ENCODE results near the gene DCC. TPM values are rescaled to one million over a fixed set of nuclear protein-coding genes. Genes with fewer than 3 reads are reported as not detected.

Gene DCC
- total RNA-seq, 1 donor from 2014 or later, result not detected

DNA sequence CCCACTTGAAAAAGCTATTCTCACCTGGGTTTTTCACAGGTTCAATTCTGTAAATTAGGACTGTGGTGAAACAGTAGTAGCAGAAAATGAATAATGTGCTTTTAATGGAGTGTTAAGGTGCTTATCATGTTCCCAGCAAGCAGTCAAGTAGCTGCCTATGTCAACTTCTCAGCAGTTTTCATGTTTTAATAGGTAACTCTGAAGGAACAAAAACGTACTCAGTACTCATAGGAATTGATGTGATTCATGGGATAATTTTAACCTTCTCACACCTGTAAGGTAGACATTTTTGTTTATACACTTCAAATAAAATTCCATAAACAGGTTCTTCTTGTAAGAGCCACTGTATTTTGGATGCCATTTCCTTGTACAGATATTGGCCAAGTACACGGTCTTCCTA lies 1082.9 kb downstream of the DCC start:
- TF ChIP-seq, protein P1, sequence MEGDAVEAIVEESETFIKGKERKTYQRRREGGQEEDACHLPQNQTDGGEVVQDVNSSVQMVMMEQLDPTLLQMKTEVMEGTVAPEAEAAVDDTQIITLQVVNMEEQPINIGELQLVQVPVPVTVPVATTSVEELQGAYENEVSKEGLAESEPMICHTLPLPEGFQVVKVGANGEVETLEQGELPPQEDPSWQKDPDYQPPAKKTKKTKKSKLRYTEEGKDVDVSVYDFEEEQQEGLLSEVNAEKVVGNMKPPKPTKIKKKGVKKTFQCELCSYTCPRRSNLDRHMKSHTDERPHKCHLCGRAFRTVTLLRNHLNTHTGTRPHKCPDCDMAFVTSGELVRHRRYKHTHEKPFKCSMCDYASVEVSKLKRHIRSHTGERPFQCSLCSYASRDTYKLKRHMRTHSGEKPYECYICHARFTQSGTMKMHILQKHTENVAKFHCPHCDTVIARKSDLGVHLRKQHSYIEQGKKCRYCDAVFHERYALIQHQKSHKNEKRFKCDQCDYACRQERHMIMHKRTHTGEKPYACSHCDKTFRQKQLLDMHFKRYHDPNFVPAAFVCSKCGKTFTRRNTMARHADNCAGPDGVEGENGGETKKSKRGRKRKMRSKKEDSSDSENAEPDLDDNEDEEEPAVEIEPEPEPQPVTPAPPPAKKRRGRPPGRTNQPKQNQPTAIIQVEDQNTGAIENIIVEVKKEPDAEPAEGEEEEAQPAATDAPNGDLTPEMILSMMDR (IDR thresholded peaks at IDR 0.05), result no peak
- Mint-ChIP-seq H3K4me1 (ENCODE audit: low read depth) (no peaks in the 10 kb centered on the region), H3K27me3 (ENCODE audit: low read depth) (no peaks in the 10 kb centered on the region), H3K27ac (ENCODE audit: unreplicated experiment) (no peak overlapping the region), H3K9me3 (ENCODE audit: low read depth) (no peaks in the 10 kb centered on the region), H3K36me3 (ENCODE audit: low read depth) (no peaks in the 10 kb centered on the region), H3K4me3 (ENCODE audit: unreplicated experiment) (no peak overlapping the region)
- DNase-seq (ENCODE audit: low spot score), result no peak

DNA sequence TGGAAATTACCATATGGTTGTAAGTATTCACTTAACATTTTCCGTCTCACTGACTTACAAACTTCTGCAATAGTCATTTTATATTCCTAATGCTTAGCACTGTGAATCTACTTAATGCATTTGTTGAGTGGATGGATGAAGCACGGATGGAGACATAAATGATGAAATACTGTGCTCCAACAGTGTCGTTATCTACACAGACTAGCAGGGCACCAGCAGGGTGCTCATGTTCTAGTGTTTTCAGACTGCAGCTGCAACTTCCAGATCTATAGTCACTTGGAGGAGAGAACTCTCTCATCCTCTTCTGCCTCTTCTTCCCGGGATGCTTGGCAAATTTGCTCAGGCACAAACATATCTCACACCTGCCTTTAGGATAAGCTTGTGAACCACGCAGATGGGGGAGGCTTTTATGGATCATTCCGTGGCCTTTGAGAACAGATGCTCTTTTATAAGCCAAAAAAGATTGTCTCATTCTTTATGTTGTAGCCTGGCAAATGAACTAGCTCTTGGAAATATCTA lies 1086.7 kb downstream of the DCC start:
- no peaks in the 10 kb centered on the region for H3K4me1 Mint-ChIP-seq (ENCODE audit: low read depth)
- TF ChIP-seq, protein P1 (IDR thresholded peaks at IDR 0.05), result no peak
- H3K27me3 Mint-ChIP-seq (ENCODE audit: low read depth), result no peaks in the 10 kb centered on the region
- H3K9me3 Mint-ChIP-seq (ENCODE audit: low read depth), result no peaks in the 10 kb centered on the region
- H3K27ac Mint-ChIP-seq (ENCODE audit: unreplicated experiment), result no peak overlapping the region
- no peak for DNase-seq (ENCODE audit: low spot score)
- H3K4me3 Mint-ChIP-seq (ENCODE audit: unreplicated experiment), result no peak overlapping the region
- H3K36me3 Mint-ChIP-seq (ENCODE audit: low read depth), result no peaks in the 10 kb centered on the region

DNA sequence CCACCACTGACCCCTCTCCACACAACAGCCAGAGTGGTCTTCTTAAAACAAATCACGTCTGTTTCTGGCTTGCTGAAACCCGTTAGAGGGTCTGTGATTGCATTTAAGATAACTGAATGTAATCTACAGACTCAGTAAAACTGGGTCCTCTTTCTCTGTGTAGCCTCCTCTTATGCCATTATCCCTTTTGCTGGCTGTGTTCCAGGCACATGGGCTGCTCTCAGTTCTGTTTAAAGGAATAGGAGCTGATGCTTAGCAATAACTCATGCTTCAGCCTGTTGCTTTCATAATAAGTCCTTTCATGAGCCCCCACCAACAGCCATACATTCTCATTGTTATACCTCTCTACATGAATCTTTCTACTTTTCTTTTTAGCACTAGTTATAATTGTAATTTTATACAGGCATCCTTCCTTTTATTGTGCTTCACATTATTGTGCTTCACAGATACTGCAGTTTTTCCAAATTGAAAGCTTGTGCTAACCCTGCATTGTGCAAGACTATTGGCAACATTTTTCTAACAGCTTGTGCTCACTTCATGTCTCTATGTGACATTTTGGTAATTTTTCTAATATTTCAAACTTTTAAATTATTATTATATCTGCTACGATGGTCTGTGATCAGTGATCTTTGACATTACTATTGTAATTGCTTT lies 1101.9 kb downstream of the DCC start:
- TF ChIP-seq, protein P1 (IDR thresholded peaks at IDR 0.05), result no peak
- no peak for DNase-seq (ENCODE audit: low spot score)
- Mint-ChIP-seq H3K4me1 (ENCODE audit: low read depth) (no peaks in the 10 kb centered on the region), H3K36me3 (ENCODE audit: low read depth) (no peaks in the 10 kb centered on the region), H3K9me3 (ENCODE audit: low read depth) (peaks cover 3% of the 10 kb centered on the region), H3K27me3 (ENCODE audit: low read depth) (peaks cover 2% of the 10 kb centered on the region), H3K4me3 (ENCODE audit: unreplicated experiment) (no peak overlapping the region), H3K27ac (ENCODE audit: unreplicated experiment) (no peak overlapping the region)

DNA sequence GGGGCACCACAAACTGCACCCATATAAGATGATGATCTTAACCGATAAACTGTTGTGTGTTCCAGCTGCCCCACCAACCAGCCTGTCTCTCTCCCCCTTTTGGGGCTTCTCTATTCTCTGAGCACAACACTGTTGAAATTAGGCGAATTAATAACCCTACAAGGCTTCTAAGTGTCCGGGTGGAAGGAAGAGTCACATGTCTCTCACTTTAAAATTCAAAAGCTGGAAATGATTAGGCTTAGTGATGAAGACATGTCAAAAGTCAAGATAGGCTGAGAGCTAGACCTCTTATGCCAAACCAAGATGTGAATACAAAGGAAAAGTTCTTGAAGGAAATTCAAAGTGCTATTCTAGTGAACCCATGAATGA lies 1102.4 kb downstream of the DCC start:
- H3K4me1 Mint-ChIP-seq (ENCODE audit: low read depth), result no peaks in the 10 kb centered on the region
- peaks cover 2% of the 10 kb centered on the region for H3K27me3 Mint-ChIP-seq (ENCODE audit: low read depth)
- H3K36me3 Mint-ChIP-seq (ENCODE audit: low read depth), result no peaks in the 10 kb centered on the region
- no peak overlapping the region for H3K4me3 Mint-ChIP-seq (ENCODE audit: unreplicated experiment)
- peaks cover 3% of the 10 kb centered on the region for H3K9me3 Mint-ChIP-seq (ENCODE audit: low read depth)
- no peak for DNase-seq (ENCODE audit: low spot score)
- H3K27ac Mint-ChIP-seq (ENCODE audit: unreplicated experiment), result no peak overlapping the region
- TF ChIP-seq, protein P1 (IDR thresholded peaks at IDR 0.05), result no peak

DNA sequence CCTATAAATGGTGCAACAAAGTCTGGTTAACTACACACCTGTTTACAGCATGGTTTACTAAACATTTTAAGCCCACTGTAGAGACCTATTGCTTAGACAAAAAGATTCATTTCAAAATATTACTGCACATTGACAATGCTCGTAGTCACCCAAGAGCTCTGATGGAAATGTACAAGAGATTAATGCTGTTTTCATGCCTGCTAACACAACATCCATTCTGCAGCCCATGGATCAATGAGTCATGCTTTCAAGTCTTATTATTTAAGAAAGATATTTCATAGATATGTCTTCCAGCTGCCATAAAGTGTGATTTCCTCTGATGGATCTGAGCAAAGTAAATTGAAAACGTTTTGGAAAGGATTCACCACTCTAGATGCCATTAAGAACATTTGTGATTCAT lies 1103.3 kb downstream of the DCC start:
- DNase-seq (ENCODE audit: low spot score), result no peak
- Mint-ChIP-seq H3K27ac (ENCODE audit: unreplicated experiment) (no peak overlapping the region), H3K36me3 (ENCODE audit: low read depth) (no peaks in the 10 kb centered on the region), H3K27me3 (ENCODE audit: low read depth) (no peaks in the 10 kb centered on the region), H3K4me1 (ENCODE audit: low read depth) (no peaks in the 10 kb centered on the region), H3K9me3 (ENCODE audit: low read depth) (peaks cover 3% of the 10 kb centered on the region), H3K4me3 (ENCODE audit: unreplicated experiment) (no peak overlapping the region)
- TF ChIP-seq, protein P1 (IDR thresholded peaks at IDR 0.05), result no peak

Measured in chondrocyte (in vitro differentiated cells).